GM12878 (cell line): ENCODE results near the gene FOXP1. TPM values are rescaled to one million over a fixed set of nuclear protein-coding genes. Genes with fewer than 3 reads are reported as not detected.

Experiments
- ATAC-seq: fragments of 200-7000 bp; cut with Tn5 transposase; 3 replicates; pipeline ENCODE4 v1.9.1; 2020; ENCODE audit warnings: mild to moderate bottlenecking, moderate library complexity
- BruUV-seq: library from RNA; stranded (reverse); fragments of 400-500 nt; replicated peaks from 2 replicates; lab custom pipeline; 2021; lab: Mats Ljungman, UMichigan
- CTCF ChIA-PET: fragments of 300-600 bp; sonication (Branson Sonifier 250); formaldehyde crosslinking; extraction: SDS; loops from one replicate; lab custom pipeline; 2021; ENCODE audit warnings: inconsistent platforms; lab: Yijun Ruan, JAX
- POLR2A ChIA-PET: fragments of 350-600 bp; formaldehyde crosslinking; extraction: SDS; loops from one replicate; lab custom pipeline; 2021; ENCODE audit warnings: inconsistent platforms; lab: Charles Lee
- RAD21 ChIA-PET: fragments of 300-600 bp; sonication (Branson Sonifier 250); formaldehyde crosslinking; loops from one replicate; lab custom pipeline; 2023; ENCODE audit warnings: antibody characterized with exemption; ENCODE audit not compliant: unreplicated experiment; lab: Charles Lee
- SMC1A ChIA-PET: fragments of 300-600 bp; sonication (Branson Sonifier 250); formaldehyde crosslinking; loops from one replicate; lab custom pipeline; 2023; ENCODE audit not compliant: unreplicated experiment, uncharacterized antibody; lab: Charles Lee
- DNase-seq: peaks from one replicate; pipeline ENCODE4 v3.0.0-alpha.2; 2011; ENCODE audit warnings: low read depth, low spot score
- FAIRE-seq: peaks from 3 replicates; lab custom pipeline; 2011; peaks lifted over from hg19 to GRCh38; lab: Jason Lieb, UNC
- H2AFZ ChIP-seq: 2 replicates; pipeline ENCODE4 v1.6.0; 2011; ENCODE audit warnings: low read depth, low read length, control low read depth; ENCODE audit not compliant: control insufficient read depth
- H3K27ac ChIP-seq: 2 replicates; pipeline ENCODE4 v1.5.1; 2011; ENCODE audit warnings: control low read depth; ENCODE audit not compliant: control insufficient read depth, insufficient read depth
- H3K27me3 ChIP-seq, 2 experiments: replicated peaks in 1 of 2; 2 replicates each; pipeline versions ENCODE4 v1.6.0 to v1.6.1; 2011; ENCODE audit warnings: low read length in 1 of 2; ENCODE audit not compliant: control insufficient read depth in 2 of 2, insufficient read depth in 2 of 2
- H3K36me3 ChIP-seq, 2 experiments: 2 replicates each; pipeline ENCODE4 v1.5.1; 2011; ENCODE audit warnings: low read length in 1 of 2; ENCODE audit not compliant: control insufficient read depth in 2 of 2, insufficient read depth in 2 of 2
- H3K4me1 ChIP-seq: 2 replicates; pipeline ENCODE4 v1.6.1; 2011; ENCODE audit warnings: mild to moderate bottlenecking, low read length, moderate library complexity, mixed read lengths; ENCODE audit not compliant: control insufficient read depth, insufficient read depth
- H3K4me2 ChIP-seq: 2 replicates; pipeline ENCODE4 v1.6.0; 2011; ENCODE audit warnings: control low read depth; ENCODE audit not compliant: control insufficient read depth, insufficient read depth
- H3K4me3 ChIP-seq: fragments of 200-600 bp; sonication (generic); 2 replicates; pipeline ENCODE4 v1.5.1; 2016
- H3K79me2 ChIP-seq: 2 replicates; pipeline ENCODE4 v1.6.0; 2011; ENCODE audit warnings: low read length; ENCODE audit not compliant: control insufficient read depth, insufficient read depth
- H3K9ac ChIP-seq: 2 replicates; pipeline ENCODE4 v1.8.0; 2011; ENCODE audit warnings: low read length, control low read depth, mixed read lengths; ENCODE audit not compliant: control insufficient read depth, insufficient read depth
- H3K9me3 ChIP-seq: replicated peaks from 3 replicates; pipeline ENCODE4 v1.5.1; 2011; ENCODE audit warnings: mild to moderate bottlenecking, low read length; ENCODE audit not compliant: control insufficient read depth, insufficient read depth
- H4K20me1 ChIP-seq: 2 replicates; pipeline ENCODE4 v1.6.0; 2011; ENCODE audit not compliant: control insufficient read depth, insufficient read depth
- BRCA1 ChIP-seq: IDR thresholded peaks from 2 replicates; pipeline ENCODE4 v1.6.1; 2011; ENCODE audit warnings: low read depth, low read length, improper control_type of control experiment
- CHD4 ChIP-seq: fragments of 200-600 bp; sonication (generic); IDR thresholded peaks from 2 replicates; pipeline ENCODE4 v1.6.1; 2016; ENCODE audit warnings: mild to moderate bottlenecking
- CREM ChIP-seq: IDR thresholded peaks from 2 replicates; pipeline ENCODE4 v1.6.1; 2014; ENCODE audit warnings: antibody characterized with exemption, low read depth
- ESRRA ChIP-seq: IDR thresholded peaks from 2 replicates; pipeline ENCODE4 v1.6.1; 2012; ENCODE audit warnings: mild to moderate bottlenecking, low read length, improper control_type of control experiment
- EZH2 ChIP-seq: IDR thresholded peaks from 2 replicates; pipeline ENCODE4 v1.6.1; 2012; ENCODE audit warnings: low read depth, mild to moderate bottlenecking, control low read depth, inconsistent platforms, low read length, borderline replicate concordance; ENCODE audit not compliant: control insufficient read depth
- HDAC2 ChIP-seq: fragments of 200-600 bp; sonication (generic); IDR thresholded peaks from 2 replicates; pipeline ENCODE4 v1.6.1; 2017
- JUNB ChIP-seq: IDR thresholded peaks from 2 replicates; pipeline ENCODE4 v1.6.1; 2016; ENCODE audit warnings: antibody characterized with exemption, mild to moderate bottlenecking
- JUND ChIP-seq: IDR thresholded peaks from 2 replicates; pipeline ENCODE4 v1.6.1; 2012; ENCODE audit warnings: low read depth, mild to moderate bottlenecking, low read length, improper control_type of control experiment, moderate library complexity
- MYC ChIP-seq: IDR thresholded peaks from 2 replicates; pipeline ENCODE4 v1.6.1; 2011; ENCODE audit warnings: mild to moderate bottlenecking, low read length, moderate library complexity, inconsistent platforms; ENCODE audit not compliant: insufficient read depth, insufficient replicate concordance, insufficient read length, severe bottlenecking
- NFYB ChIP-seq: IDR thresholded peaks from 2 replicates; pipeline ENCODE4 v1.6.1; 2011; ENCODE audit warnings: low read depth, mild to moderate bottlenecking, low read length, improper control_type of control experiment, moderate library complexity; ENCODE audit not compliant: insufficient read depth
- NR2F1 ChIP-seq: fragments of 450-650 bp; conservative IDR thresholded peaks from 2 replicates; pipeline ENCODE4 v1.6.1; 2017; ENCODE audit warnings: mild to moderate bottlenecking
- PAX8 ChIP-seq: fragments of 450-650 bp; IDR thresholded peaks from 2 replicates; pipeline ENCODE4 v1.6.1; 2017; ENCODE audit warnings: mild to moderate bottlenecking, moderate library complexity
- SIN3A ChIP-seq: IDR thresholded peaks from 2 replicates; pipeline ENCODE4 v1.6.1; 2012; ENCODE audit warnings: low read depth, low read length, improper control_type of control experiment
- SP1 ChIP-seq: IDR thresholded peaks from one replicate; pipeline ENCODE4 v1.6.1; 2011; ENCODE audit warnings: low read depth, low read length
- STAT3 ChIP-seq: IDR thresholded peaks from 2 replicates; pipeline ENCODE4 v1.6.1; 2011; ENCODE audit warnings: low read depth, low read length, improper control_type of control experiment
- SUZ12 ChIP-seq: fragments of 200-600 bp; sonication (generic); IDR thresholded peaks from one replicate; pipeline ENCODE4 v1.6.1; 2018; ENCODE audit warnings: antibody characterized with exemption, mild to moderate bottlenecking; ENCODE audit not compliant: unreplicated experiment
- TARDBP ChIP-seq: IDR thresholded peaks from 2 replicates; pipeline ENCODE4 v1.6.1; 2016; ENCODE audit warnings: borderline replicate concordance
- TCF12 ChIP-seq: IDR thresholded peaks from 2 replicates; pipeline ENCODE4 v1.6.1; 2011; ENCODE audit warnings: low read depth, mild to moderate bottlenecking, low read length
- WRNIP1 ChIP-seq: IDR thresholded peaks from 2 replicates; pipeline ENCODE4 v1.6.1; 2011; ENCODE audit warnings: low read depth, low read length, improper control_type of control experiment, borderline replicate concordance
- ZBED1 ChIP-seq: IDR thresholded peaks from 2 replicates; pipeline ENCODE4 v1.6.1; 2016; ENCODE audit warnings: borderline replicate concordance
- ZNF384 ChIP-seq: IDR thresholded peaks from 2 replicates; pipeline ENCODE4 v1.6.1; 2012; ENCODE audit warnings: low read depth, mild to moderate bottlenecking, low read length, improper control_type of control experiment, borderline replicate concordance
- ZSCAN29 ChIP-seq: fragments of 450-650 bp; IDR thresholded peaks from 2 replicates; pipeline ENCODE4 v1.6.1; 2017; ENCODE audit warnings: mild to moderate bottlenecking, moderate library complexity
- WGBS: methylation state at CpG from one replicate; pipeline ENCODE4 v1.1.6; 2016; ENCODE audit warnings: low lambda C conversion rate; ENCODE audit not compliant: insufficient replicate concordance, insufficient coverage; ENCODE audit errors: missing lambda C conversion rate; 5-methylcytosine and 5-hydroxymethylcytosine counted together
- in situ Hi-C: fragments of 300-500 bp; cut with MboI; formaldehyde crosslinking; loops from 9 replicates; pipeline ENCODE4 v1.14.3; 2018; ENCODE audit warnings: mixed read lengths
- intact Hi-C: fragments of 100-400 bp; cut with micrococcal nuclease; formaldehyde crosslinking; loops from one replicate; pipeline ENCODE4 v1.14.2; 2022; ENCODE audit not compliant: unreplicated experiment
- polyA plus RNA-seq, 11 experiments: library from polyadenylated mRNA; depleted of rRNA in 4 of 11; unstranded in 6 of 11; stranded (reverse) in 5 of 11; fragments of >200 nt; fragmentation: Nextera tagmentation in 4 of 11; fragmentation: Illumina TruSeq in 1 of 11; extraction: Ambion mirVana in 4 of 11; extraction: Trizol in 1 of 11; gene quantifications; 1 replicate in 1 of 11; 2 replicates in 10 of 11; pipeline versions ENCODE4 v1.2.1 to v1.2.3, GENCODE V29; 2011 to 2016; ENCODE audit warnings: inconsistent platforms in 2 of 11, missing spikeins in 2 of 11, low read depth in 1 of 11
- total RNA-seq, 4 experiments: library from RNA; depleted of rRNA in 3 of 4; stranded (reverse); fragments of >200 nt in 3 of 4; fragmentation: Illumina TruSeq in 1 of 4; extraction: Trizol in 1 of 4; gene quantifications; 2 replicates each; pipeline versions ENCODE4 v1.2.1 to v1.2.3, GENCODE V29; 2013 to 2021
- TF ChIP-seq, protein P1 (sequence below): IDR thresholded peaks from 2 replicates; pipeline ENCODE4 v1.6.1; 2011; ENCODE audit warnings: low read depth, low read length, improper control_type of control experiment, borderline replicate concordance
- TF ChIP-seq, protein P2 (sequence below): fragments of 150-350 bp; IDR thresholded peaks from 2 replicates; pipeline ENCODE4 v1.6.1; 2016; ENCODE audit warnings: low read depth, low read length

The FOXP1 gene
- total and polyA plus RNA-seq, 10 of the 15 experiments (the other 5 are each of a cell fraction or from before 2014, with no cell fraction given): 0.05 to 1.6 (median 0.20) TPM; not detected in 1

DNA sequence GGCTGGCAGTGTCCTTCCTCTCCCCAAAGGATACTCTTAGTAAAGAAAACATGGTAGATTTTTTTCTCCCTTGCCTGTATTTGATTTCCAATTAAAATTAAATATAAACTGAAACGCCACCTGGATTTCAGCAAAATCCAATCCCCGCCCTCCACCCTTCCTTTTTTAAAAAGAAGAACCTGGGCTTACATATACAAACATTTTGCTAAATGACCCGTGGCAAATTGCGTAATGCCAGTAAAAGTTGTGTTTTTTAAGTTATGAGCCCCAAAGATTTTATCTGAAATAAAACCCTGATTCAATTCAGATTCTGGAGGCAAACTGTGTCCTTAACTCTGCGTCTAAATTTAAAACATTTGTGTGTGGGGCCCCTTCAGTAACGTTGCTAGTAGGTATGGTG is 403.0 kb downstream of the FOXP1 start (continued):
- TF ChIP-seq BRCA1 (no peak), CHD4 (no peak), MYC (no peak), STAT3 (no peak), NR2F1 (no peak), SIN3A (no peak), TCF12 (no peak), HDAC2 (no peak)

DNA sequence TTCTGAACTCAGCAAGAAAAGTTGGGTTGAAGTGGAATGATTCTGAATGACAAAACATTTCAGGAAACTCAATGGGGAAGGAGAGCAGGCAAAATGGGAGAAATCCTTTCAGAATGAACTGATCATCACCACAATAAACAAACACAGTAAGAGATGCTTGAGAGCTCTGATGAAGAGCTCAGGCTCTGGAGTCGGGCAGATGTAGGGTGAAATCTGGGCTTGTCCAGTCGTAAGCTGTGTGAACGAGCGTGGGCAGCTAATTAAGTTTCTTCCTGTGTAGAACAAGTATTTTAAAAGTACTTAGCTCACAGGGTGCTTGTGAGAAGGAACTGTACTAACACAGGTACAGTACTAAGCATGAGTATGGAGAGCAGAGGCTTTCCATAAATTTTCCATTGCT is 406.2 kb downstream of the FOXP1 start:
- H2AFZ ChIP-seq: no peak overlapping the region
- in situ Hi-C loops (no loop called here), intact Hi-C loops (no loop called here)
- H4K20me1 ChIP-seq: no peaks in the 10 kb centered on the region
- H3K4me3 ChIP-seq: no peak overlapping the region
- ChIA-PET RAD21 (no interaction called here), SMC1A (no interaction called here), POLR2A (no interaction called here), CTCF (no interaction called here)
- TF ChIP-seq ZSCAN29: no peak
- TF ChIP-seq, protein P1, sequence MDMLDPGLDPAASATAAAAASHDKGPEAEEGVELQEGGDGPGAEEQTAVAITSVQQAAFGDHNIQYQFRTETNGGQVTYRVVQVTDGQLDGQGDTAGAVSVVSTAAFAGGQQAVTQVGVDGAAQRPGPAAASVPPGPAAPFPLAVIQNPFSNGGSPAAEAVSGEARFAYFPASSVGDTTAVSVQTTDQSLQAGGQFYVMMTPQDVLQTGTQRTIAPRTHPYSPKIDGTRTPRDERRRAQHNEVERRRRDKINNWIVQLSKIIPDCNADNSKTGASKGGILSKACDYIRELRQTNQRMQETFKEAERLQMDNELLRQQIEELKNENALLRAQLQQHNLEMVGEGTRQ: no peak
- no peak for TF ChIP-seq CREM
- TF ChIP-seq JUND: no peak
- TF ChIP-seq SUZ12: no peak
- no peak for TF ChIP-seq NFYB
- no peak for TF ChIP-seq ZNF384
- no peak for TF ChIP-seq BRCA1
- TF ChIP-seq ZBED1: no peak
- no peak for TF ChIP-seq PAX8
- TF ChIP-seq ESRRA: no peak
- TF ChIP-seq SP1: no peak
- TF ChIP-seq, protein P2, sequence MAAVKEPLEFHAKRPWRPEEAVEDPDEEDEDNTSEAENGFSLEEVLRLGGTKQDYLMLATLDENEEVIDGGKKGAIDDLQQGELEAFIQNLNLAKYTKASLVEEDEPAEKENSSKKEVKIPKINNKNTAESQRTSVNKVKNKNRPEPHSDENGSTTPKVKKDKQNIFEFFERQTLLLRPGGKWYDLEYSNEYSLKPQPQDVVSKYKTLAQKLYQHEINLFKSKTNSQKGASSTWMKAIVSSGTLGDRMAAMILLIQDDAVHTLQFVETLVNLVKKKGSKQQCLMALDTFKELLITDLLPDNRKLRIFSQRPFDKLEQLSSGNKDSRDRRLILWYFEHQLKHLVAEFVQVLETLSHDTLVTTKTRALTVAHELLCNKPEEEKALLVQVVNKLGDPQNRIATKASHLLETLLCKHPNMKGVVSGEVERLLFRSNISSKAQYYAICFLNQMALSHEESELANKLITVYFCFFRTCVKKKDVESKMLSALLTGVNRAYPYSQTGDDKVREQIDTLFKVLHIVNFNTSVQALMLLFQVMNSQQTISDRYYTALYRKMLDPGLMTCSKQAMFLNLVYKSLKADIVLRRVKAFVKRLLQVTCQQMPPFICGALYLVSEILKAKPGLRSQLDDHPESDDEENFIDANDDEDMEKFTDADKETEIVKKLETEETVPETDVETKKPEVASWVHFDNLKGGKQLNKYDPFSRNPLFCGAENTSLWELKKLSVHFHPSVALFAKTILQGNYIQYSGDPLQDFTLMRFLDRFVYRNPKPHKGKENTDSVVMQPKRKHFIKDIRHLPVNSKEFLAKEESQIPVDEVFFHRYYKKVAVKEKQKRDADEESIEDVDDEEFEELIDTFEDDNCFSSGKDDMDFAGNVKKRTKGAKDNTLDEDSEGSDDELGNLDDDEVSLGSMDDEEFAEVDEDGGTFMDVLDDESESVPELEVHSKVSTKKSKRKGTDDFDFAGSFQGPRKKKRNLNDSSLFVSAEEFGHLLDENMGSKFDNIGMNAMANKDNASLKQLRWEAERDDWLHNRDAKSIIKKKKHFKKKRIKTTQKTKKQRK: no peak
- TF ChIP-seq JUNB: no peak
- TF ChIP-seq TARDBP: no peak
- no peak for TF ChIP-seq EZH2
- no peak for TF ChIP-seq WRNIP1
- BruUV-seq: no TSS peak
- H3K4me2 ChIP-seq: no peak overlapping the region
- FAIRE-seq: no peak
- H3K27me3 ChIP-seq: peaks cover 0 to 3% of the 10 kb centered on the region in 2 experiments; a peak in 1 of 4 replicates
- no peak for ATAC-seq
- H3K4me1 ChIP-seq: no peaks in the 10 kb centered on the region
- no peaks in the 10 kb centered on the region for H3K36me3 ChIP-seq
- 17% methylated on average over 4 of the region's 4 CpGs for WGBS
- no peak overlapping the region for H3K9ac ChIP-seq
- no peak overlapping the region for H3K27ac ChIP-seq
- H3K9me3 ChIP-seq: no peaks in the 10 kb centered on the region
- no peak for DNase-seq
- H3K79me2 ChIP-seq: no peaks in the 10 kb centered on the region
